ENCODE data around the gene TRIM3. TPM values are rescaled to one million over a fixed set of nuclear protein-coding genes. Genes with fewer than 3 reads are reported as not detected.
A peak's percentile ranks its signal among the peaks of the same experiment; 100 is the strongest.

The TRIM3 gene
- total RNA-seq, 2 donors from 2014 or later = 7.1 to 19.5 TPM

DNA sequence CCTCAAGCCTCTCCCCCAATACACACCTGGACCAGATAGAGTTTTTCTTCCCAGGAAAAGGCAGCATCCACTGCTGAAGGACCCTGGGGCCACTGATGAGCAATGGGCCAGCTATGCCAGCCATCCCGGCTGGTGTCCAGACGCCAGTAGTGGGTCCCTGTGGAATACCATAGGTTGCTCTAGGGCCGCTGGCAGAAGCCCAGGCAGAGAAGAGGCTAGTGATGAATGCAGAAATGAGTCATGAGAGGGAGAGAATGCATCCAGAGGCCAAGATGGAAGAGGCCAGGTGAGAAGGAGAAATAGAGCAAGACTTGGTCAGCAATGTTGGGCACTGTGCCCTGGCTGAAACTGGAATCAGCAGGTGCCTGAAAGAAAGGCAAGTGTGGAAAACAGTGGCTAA is 41.9 kb downstream of the TRIM3 start:
- TF ChIP-seq CTCF (IDR thresholded peaks at IDR 0.05) = no peak
- no peaks in the 10 kb centered on the region for H3K36me3 ChIP-seq
- no peaks in the 10 kb centered on the region for H3K4me1 ChIP-seq
- H3K27ac ChIP-seq = no peak overlapping the region
- no peak overlapping the region for H3K4me3 ChIP-seq
- DNase-seq (ENCODE audit: low spot score) = no peak
- no peaks in the 10 kb centered on the region for H3K27me3 ChIP-seq
- H3K9me3 ChIP-seq = no peaks in the 10 kb centered on the region

DNA sequence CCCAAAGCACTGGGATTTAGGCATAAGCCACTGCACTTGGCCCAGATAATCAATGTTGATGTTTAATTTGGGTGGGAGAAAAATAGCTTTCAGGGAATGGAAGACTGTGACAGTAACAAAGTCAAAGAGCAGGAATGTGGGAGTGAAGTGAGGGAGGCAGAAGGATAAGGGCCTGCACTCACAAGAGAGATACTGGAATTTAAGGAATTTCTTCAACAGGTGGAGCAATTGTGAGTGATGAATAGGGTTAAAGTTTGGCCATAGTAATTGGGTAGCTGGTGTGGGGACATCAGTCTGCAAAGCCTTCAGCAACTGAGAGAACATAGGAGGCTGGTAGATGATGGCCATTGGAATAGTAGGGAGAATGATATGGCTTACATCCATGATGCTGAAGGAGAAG is 46.2 kb downstream of the TRIM3 start:
- Histone ChIP-seq H3K27ac (no peak overlapping the region), H3K36me3 (no peaks in the 10 kb centered on the region), H3K4me1 (no peaks in the 10 kb centered on the region), H3K9me3 (no peaks in the 10 kb centered on the region), H3K4me3 (no peak overlapping the region), H3K27me3 (no peaks in the 10 kb centered on the region)
- DNase-seq (ENCODE audit: low spot score) = no peak
- no peak for TF ChIP-seq CTCF (IDR thresholded peaks at IDR 0.05)

GRCh38 chr11:6420677-6421076 is 53.1 kb downstream of the TRIM3 start:
- no peak overlapping the region for H3K4me3 ChIP-seq
- H3K27ac ChIP-seq = no peak overlapping the region
- no peak for TF ChIP-seq CTCF (IDR thresholded peaks at IDR 0.05)
- no peak for DNase-seq (ENCODE audit: low spot score)
- no peaks in the 10 kb centered on the region for H3K27me3 ChIP-seq
- H3K4me1 ChIP-seq = peaks cover 0 to 27% of the 10 kb centered on the region in 2 donors
- H3K9me3 ChIP-seq = no peaks in the 10 kb centered on the region
- no peaks in the 10 kb centered on the region for H3K36me3 ChIP-seq

GRCh38 chr11:6419009-6419631 is 54.6 kb downstream of the TRIM3 start, which contains the start of gene APBB1:
APBB1 (minus strand) TSS chr11:6419094; CDS start chr11:6411347, 7,747 bp downstream.
- Histone ChIP-seq H3K4me3 (peak within 1 kb of the TSS; percentile 91 to 95), H3K27me3 (no peaks in the 10 kb centered on the region), H3K9me3 (no peaks in the 10 kb centered on the region), H3K4me1 (peaks cover 0 to 31% of the 10 kb centered on the region in 2 donors), H3K36me3 (no peaks in the 10 kb centered on the region), H3K27ac (peak within 1 kb of the TSS; percentile 95 to 97)
- peak in 1 of 2 donors; percentile 46 for TF ChIP-seq CTCF (IDR thresholded peaks at IDR 0.05)
- no peak for DNase-seq (ENCODE audit: low spot score)

- Histone ChIP-seq H3K9me3 (no peaks in the 10 kb centered on the region), H3K4me1 (peaks cover 0 to 31% of the 10 kb centered on the region in 2 donors), H3K27ac (peak overlapping the region; percentile 95 to 97), H3K36me3 (no peaks in the 10 kb centered on the region), H3K4me3 (peak overlapping the region; percentile 91 to 95), H3K27me3 (no peaks in the 10 kb centered on the region)
- TF ChIP-seq CTCF (IDR thresholded peaks at IDR 0.05) = no peak
- no peak for DNase-seq (ENCODE audit: low spot score)
Measured at GRCh38 chr11:6418557-6419008, 55.2 kb downstream of the TRIM3 start.
